Neuron (in vitro differentiated cells): ENCODE data around the gene XYLT1.

Experiments used
- H2AFZ ChIP-seq: one replicate; pipeline ENCODE4 v1.6.1; 2013; ENCODE audit warnings: low read depth, mild to moderate bottlenecking, inconsistent platforms, low read length, moderate library complexity
- H3K27me3 ChIP-seq: one replicate; pipeline ENCODE4 v1.6.1; 2013; ENCODE audit warnings: low read length; ENCODE audit not compliant: insufficient read depth
- H3K36me3 ChIP-seq: one replicate; pipeline ENCODE4 v1.6.1; 2013; ENCODE audit warnings: low read length; ENCODE audit not compliant: insufficient read depth
- H3K4me1 ChIP-seq: one replicate; pipeline ENCODE4 v1.6.1; 2013; ENCODE audit warnings: low read length; ENCODE audit not compliant: insufficient read depth
- H3K4me3 ChIP-seq: 2 replicates; pipeline ENCODE4 v1.5.1; 2013; ENCODE audit warnings: mild to moderate bottlenecking, low read length, moderate library complexity
- H3K9me3 ChIP-seq: one replicate; pipeline ENCODE4 v1.6.1; 2013; ENCODE audit warnings: low read length

The XYLT1 gene

GRCh38 chr16:17327664-17328335 is 143.0 kb downstream of the XYLT1 start:
- Histone ChIP-seq H3K4me1 (no peaks in the 10 kb centered on the region), H3K36me3 (no peaks in the 10 kb centered on the region), H3K4me3 (no peak overlapping the region), H3K9me3 (no peaks in the 10 kb centered on the region), H3K27me3 (no peaks in the 10 kb centered on the region), H2AFZ (no peak overlapping the region)

GRCh38 chr16:17325476-17326143 is 145.2 kb downstream of the XYLT1 start:
- Histone ChIP-seq H3K4me1 (no peaks in the 10 kb centered on the region), H3K36me3 (no peaks in the 10 kb centered on the region), H3K9me3 (no peaks in the 10 kb centered on the region), H3K27me3 (no peaks in the 10 kb centered on the region), H2AFZ (no peak overlapping the region), H3K4me3 (no peak overlapping the region)

- Histone ChIP-seq H3K36me3 (no peaks in the 10 kb centered on the region), H2AFZ (no peak overlapping the region), H3K4me3 (no peak overlapping the region), H3K4me1 (no peaks in the 10 kb centered on the region), H3K9me3 (no peaks in the 10 kb centered on the region), H3K27me3 (no peaks in the 10 kb centered on the region)
Observed at GRCh38 chr16:17324451-17324850, 146.3 kb downstream of the XYLT1 start.

- H3K9me3 ChIP-seq = no peaks in the 10 kb centered on the region
- H3K4me1 ChIP-seq = no peaks in the 10 kb centered on the region
- H3K27me3 ChIP-seq = no peaks in the 10 kb centered on the region
- H3K36me3 ChIP-seq = no peaks in the 10 kb centered on the region
- no peak overlapping the region for H2AFZ ChIP-seq
- H3K4me3 ChIP-seq = no peak overlapping the region
Observed at GRCh38 chr16:17323171-17323570, 147.6 kb downstream of the XYLT1 start.

- no peaks in the 10 kb centered on the region for H3K36me3 ChIP-seq
- H3K27me3 ChIP-seq = no peaks in the 10 kb centered on the region
- H3K4me1 ChIP-seq = no peaks in the 10 kb centered on the region
- H3K9me3 ChIP-seq = no peaks in the 10 kb centered on the region
- H2AFZ ChIP-seq = no peak overlapping the region
- no peak overlapping the region for H3K4me3 ChIP-seq
Observed at GRCh38 chr16:17321824-17322223, 148.9 kb downstream of the XYLT1 start.

- no peaks in the 10 kb centered on the region for H3K4me1 ChIP-seq
- no peak overlapping the region for H3K4me3 ChIP-seq
- no peaks in the 10 kb centered on the region for H3K36me3 ChIP-seq
- H3K27me3 ChIP-seq = no peaks in the 10 kb centered on the region
- H3K9me3 ChIP-seq = no peaks in the 10 kb centered on the region
- H2AFZ ChIP-seq = no peak overlapping the region
Observed at GRCh38 chr16:17320009-17320408, 150.8 kb downstream of the XYLT1 start.

- H3K4me1 ChIP-seq = no peaks in the 10 kb centered on the region
- H2AFZ ChIP-seq = no peak overlapping the region
- H3K36me3 ChIP-seq = no peaks in the 10 kb centered on the region
- no peaks in the 10 kb centered on the region for H3K9me3 ChIP-seq
- no peak overlapping the region for H3K4me3 ChIP-seq
- no peaks in the 10 kb centered on the region for H3K27me3 ChIP-seq
Observed at GRCh38 chr16:17318238-17318637, 152.5 kb downstream of the XYLT1 start.

- Histone ChIP-seq H3K36me3 (no peaks in the 10 kb centered on the region), H3K9me3 (no peaks in the 10 kb centered on the region), H2AFZ (no peak overlapping the region), H3K4me3 (no peak overlapping the region), H3K4me1 (no peaks in the 10 kb centered on the region), H3K27me3 (no peaks in the 10 kb centered on the region)
Observed at GRCh38 chr16:17316005-17316404, 154.8 kb downstream of the XYLT1 start.

GRCh38 chr16:17313793-17314547 is 156.8 kb downstream of the XYLT1 start:
- no peaks in the 10 kb centered on the region for H3K27me3 ChIP-seq
- no peaks in the 10 kb centered on the region for H3K9me3 ChIP-seq
- H3K36me3 ChIP-seq = no peaks in the 10 kb centered on the region
- H2AFZ ChIP-seq = no peak overlapping the region
- H3K4me1 ChIP-seq = no peaks in the 10 kb centered on the region
- H3K4me3 ChIP-seq = no peak overlapping the region

GRCh38 chr16:17313085-17313611 is 157.6 kb downstream of the XYLT1 start:
- no peaks in the 10 kb centered on the region for H3K27me3 ChIP-seq
- H3K4me3 ChIP-seq = no peak overlapping the region
- no peak overlapping the region for H2AFZ ChIP-seq
- no peaks in the 10 kb centered on the region for H3K36me3 ChIP-seq
- no peaks in the 10 kb centered on the region for H3K9me3 ChIP-seq
- H3K4me1 ChIP-seq = no peaks in the 10 kb centered on the region

- Histone ChIP-seq H3K9me3 (no peaks in the 10 kb centered on the region), H3K36me3 (no peaks in the 10 kb centered on the region), H3K4me3 (no peak overlapping the region), H3K4me1 (peaks cover 7% of the 10 kb centered on the region), H2AFZ (no peak overlapping the region), H3K27me3 (no peaks in the 10 kb centered on the region)
Observed at GRCh38 chr16:17312094-17312710, 158.6 kb downstream of the XYLT1 start.

GRCh38 chr16:17311333-17312093 is 159.2 kb downstream of the XYLT1 start:
- Histone ChIP-seq H3K27me3 (no peaks in the 10 kb centered on the region), H3K36me3 (no peaks in the 10 kb centered on the region), H2AFZ (no peak overlapping the region), H3K4me1 (peaks cover 10% of the 10 kb centered on the region), H3K4me3 (no peak overlapping the region), H3K9me3 (no peaks in the 10 kb centered on the region)
